Urinary bladder (tissue), 4 donors: ENCODE data around the gene MAN2A1. TPM values are rescaled to one million over a fixed set of nuclear protein-coding genes. Genes with fewer than 3 reads are reported as not detected.

ENCODE experiments used
- DNase-seq: peaks from one replicate; pipeline ENCODE4 v3.0.0-alpha.2; 2015; ENCODE audit errors: extremely low spot score
- H3K27ac ChIP-seq: one replicate; pipeline ENCODE4 v1.5.1; 2013; ENCODE audit warnings: low read depth, mild to moderate bottlenecking, moderate library complexity
- H3K36me3 ChIP-seq: one replicate; pipeline ENCODE4 v1.6.1; 2013; ENCODE audit warnings: mild to moderate bottlenecking, moderate library complexity; ENCODE audit not compliant: insufficient read depth
- H3K4me1 ChIP-seq: one replicate; pipeline ENCODE4 v1.6.1; 2013; ENCODE audit warnings: mild to moderate bottlenecking, moderate library complexity; ENCODE audit not compliant: insufficient read depth
- H3K4me3 ChIP-seq: one replicate; pipeline ENCODE4 v1.5.1; 2013; ENCODE audit warnings: low read depth, low read length
- WGBS: extraction: QIAGEN DNeasy Blood & Tissue Kit; methylation state at CpG from one replicate; pipeline ENCODE4 v1.1.7; 2013; 5-methylcytosine and 5-hydroxymethylcytosine counted together
- polyA plus RNA-seq: library from polyadenylated mRNA; stranded (reverse); fragments of 200-250 nt; gene quantifications from one replicate; pipeline ENCODE4 v1.2.3, GENCODE V29; 2013
- total RNA-seq: library from RNA; depleted of rRNA; stranded (reverse); fragments of >200 nt; gene quantifications from one replicate; pipeline ENCODE4 v1.2.3, GENCODE V29; 2014
- donor health status: healthy with polysubstance abuse.
- donor health status: healthy.

MAN2A1 gene
- total and polyA plus RNA-seq, 2 donors: 22.5 to 125 TPM

- DNase-seq: no peak
- H3K36me3 ChIP-seq: no peaks in the 10 kb centered on the region
- no peak overlapping the region for H3K27ac ChIP-seq
- WGBS: 93% methylated on average over 2 of the region's 2 CpGs
- H3K4me1 ChIP-seq: no peaks in the 10 kb centered on the region
- no peak overlapping the region for H3K4me3 ChIP-seq
These were observed 35.4 kb downstream of the MAN2A1 start for GRCh38 chr5:109725135-109725534.

GRCh38 chr5:109739741-109740728 lies 50.3 kb downstream of the MAN2A1 start:
- DNase-seq: no peak
- Histone ChIP-seq H3K27ac (no peak overlapping the region), H3K36me3 (no peaks in the 10 kb centered on the region), H3K4me1 (peaks cover 3% of the 10 kb centered on the region), H3K4me3 (no peak overlapping the region)
- WGBS: 34% methylated on average over 4 of the region's 4 CpGs

DNA sequence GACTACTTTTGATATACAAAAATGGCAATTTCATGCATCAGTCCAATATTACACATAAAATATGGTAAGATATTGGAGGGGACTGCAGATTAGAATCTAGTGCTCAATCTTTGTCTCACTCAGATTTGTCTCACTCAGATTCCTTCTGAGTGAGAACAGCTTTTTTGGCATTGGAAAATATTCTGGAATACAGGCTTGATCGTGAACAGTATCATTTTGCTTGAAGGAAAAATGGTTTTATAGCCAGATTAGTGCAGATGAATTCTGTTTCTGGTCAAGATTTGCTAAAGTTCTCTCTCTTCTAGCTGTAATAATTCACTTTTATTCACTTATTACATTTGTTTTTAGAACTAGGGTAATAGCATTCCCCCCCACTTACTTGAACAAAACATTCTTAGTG lies 51.2 kb downstream of the MAN2A1 start:
- Histone ChIP-seq H3K36me3 (no peaks in the 10 kb centered on the region), H3K27ac (no peak overlapping the region), H3K4me1 (peaks cover 3% of the 10 kb centered on the region), H3K4me3 (no peak overlapping the region)
- 40% methylated on average over 1 of the region's 1 CpG for WGBS
- no peak for DNase-seq

- DNase-seq: no peak
- Histone ChIP-seq H3K27ac (no peak overlapping the region), H3K4me3 (no peak overlapping the region), H3K4me1 (peaks cover 3% of the 10 kb centered on the region), H3K36me3 (no peaks in the 10 kb centered on the region)
- WGBS: 73% methylated on average over 1 of the region's 1 CpG
These were observed 51.7 kb downstream of the MAN2A1 start for GRCh38 chr5:109741390-109741789.

DNA sequence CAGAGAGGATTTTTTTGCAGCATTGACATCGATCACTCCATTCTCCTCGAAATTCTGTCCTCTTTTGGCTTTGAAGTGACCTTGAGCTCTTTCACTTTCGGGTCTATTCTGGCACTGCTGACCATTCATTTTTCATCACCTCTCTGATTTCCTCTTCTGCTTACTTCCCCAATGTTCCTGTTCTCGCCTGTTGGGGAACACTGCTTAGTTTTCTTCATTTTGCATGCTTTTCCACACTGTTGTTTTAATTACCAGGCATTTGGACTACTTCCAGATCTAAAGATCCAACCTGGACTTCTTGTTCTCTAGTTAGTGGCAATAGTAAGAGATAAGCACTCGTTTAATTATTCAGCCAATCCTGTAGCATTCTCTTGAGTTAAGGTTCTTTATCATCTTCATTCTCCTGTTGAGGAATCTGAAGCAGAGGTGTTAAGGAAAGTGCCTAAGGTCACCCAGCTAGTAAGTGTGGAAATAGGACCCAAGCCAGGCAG lies 53.4 kb downstream of the MAN2A1 start:
- DNase-seq: no peak
- WGBS: 84% methylated on average over 5 of the region's 5 CpGs
- Histone ChIP-seq H3K27ac (no peak overlapping the region), H3K36me3 (peaks cover 2% of the 10 kb centered on the region), H3K4me1 (peaks cover 3% of the 10 kb centered on the region), H3K4me3 (no peak overlapping the region)

DNA sequence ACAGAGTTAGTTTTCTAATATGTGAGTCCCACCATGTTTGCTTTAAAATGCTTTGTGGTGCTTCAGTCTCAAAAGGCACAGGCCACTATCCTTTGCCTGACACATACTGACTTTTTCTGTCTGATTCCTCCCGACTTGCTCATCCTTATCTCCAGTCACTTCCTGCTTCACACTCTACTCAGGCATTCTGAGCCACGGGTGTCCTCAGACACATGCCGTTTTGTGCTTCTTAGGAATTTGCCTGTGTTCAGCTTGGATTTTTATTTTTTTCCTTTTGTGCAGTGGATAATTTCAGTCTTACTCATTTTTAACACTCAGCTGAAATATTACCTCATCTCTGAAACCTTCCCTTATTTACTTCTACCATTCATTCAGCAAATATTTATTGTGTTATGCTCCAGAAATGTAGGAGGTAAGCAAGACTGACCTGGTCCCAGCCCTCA lies 54.1 kb downstream of the MAN2A1 start:
- Histone ChIP-seq H3K27ac (no peak overlapping the region), H3K4me3 (no peak overlapping the region), H3K36me3 (peaks cover 2% of the 10 kb centered on the region), H3K4me1 (peaks cover 3% of the 10 kb centered on the region)
- DNase-seq: no peak
- WGBS: 31% methylated on average over 3 of the region's 3 CpGs

GRCh38 chr5:109744261-109744660 lies 54.5 kb downstream of the MAN2A1 start:
- DNase-seq: no peak
- Histone ChIP-seq H3K36me3 (peaks cover 2% of the 10 kb centered on the region), H3K4me3 (no peak overlapping the region), H3K4me1 (peaks cover 3% of the 10 kb centered on the region), H3K27ac (no peak overlapping the region)
- 88% methylated on average over 2 of the region's 2 CpGs for WGBS

GRCh38 chr5:109748546-109748945 lies 58.8 kb downstream of the MAN2A1 start:
- Histone ChIP-seq H3K27ac (no peak overlapping the region), H3K36me3 (peaks cover 2% of the 10 kb centered on the region), H3K4me1 (no peaks in the 10 kb centered on the region), H3K4me3 (no peak overlapping the region)
- no peak for DNase-seq

DNA sequence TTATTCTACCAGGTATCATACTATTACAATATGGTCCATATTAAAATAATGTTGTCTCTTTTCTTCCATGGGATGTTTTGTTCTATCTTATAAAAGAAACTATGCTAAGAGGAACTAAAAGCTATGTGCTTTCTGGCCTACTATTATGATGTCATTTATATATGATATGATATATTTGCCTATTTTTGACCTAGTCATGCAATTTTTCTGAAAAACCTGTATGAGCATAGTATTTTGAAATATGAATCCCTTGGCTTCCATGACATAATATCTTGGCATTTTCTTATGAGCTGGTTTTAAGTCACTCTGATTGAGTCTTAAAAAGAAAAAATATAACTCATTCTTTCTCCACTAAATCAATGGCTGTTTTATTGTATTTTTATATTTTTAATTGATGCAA lies 60.7 kb downstream of the MAN2A1 start:
- DNase-seq: no peak
- Histone ChIP-seq H3K27ac (no peak overlapping the region), H3K36me3 (peaks cover 2% of the 10 kb centered on the region), H3K4me1 (no peaks in the 10 kb centered on the region), H3K4me3 (no peak overlapping the region)

- WGBS: 97% methylated on average over 3 of the region's 3 CpGs
- Histone ChIP-seq H3K36me3 (no peaks in the 10 kb centered on the region), H3K4me1 (no peaks in the 10 kb centered on the region), H3K27ac (no peak overlapping the region), H3K4me3 (no peak overlapping the region)
- no peak for DNase-seq
These were observed 63.6 kb downstream of the MAN2A1 start for GRCh38 chr5:109753279-109753678.

GRCh38 chr5:109754319-109754718 lies 64.6 kb downstream of the MAN2A1 start:
- Histone ChIP-seq H3K27ac (no peak overlapping the region), H3K36me3 (no peaks in the 10 kb centered on the region), H3K4me1 (no peaks in the 10 kb centered on the region), H3K4me3 (no peak overlapping the region)
- DNase-seq: no peak

DNA sequence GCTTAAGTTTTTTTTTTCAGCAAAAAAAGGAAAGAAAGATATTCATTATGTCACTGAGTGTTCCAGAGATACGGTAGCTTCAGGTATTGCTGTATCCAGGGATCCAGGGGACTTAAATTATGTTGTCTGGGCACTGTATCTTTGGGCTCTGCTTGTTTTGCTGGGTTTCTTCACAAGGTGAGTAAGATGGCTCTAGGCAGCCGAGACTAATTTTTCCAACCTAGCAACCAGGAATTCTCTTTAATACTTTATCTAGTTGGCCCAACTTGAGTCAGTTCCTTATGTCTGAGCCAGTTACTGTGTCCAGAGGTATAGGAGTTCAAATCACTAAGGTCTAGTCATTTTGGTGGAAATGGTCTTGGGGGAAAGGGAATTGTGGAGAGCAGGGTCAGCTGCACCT lies 66.0 kb downstream of the MAN2A1 start:
- 48% methylated on average over 2 of the region's 2 CpGs for WGBS
- Histone ChIP-seq H3K27ac (no peak overlapping the region), H3K4me1 (no peaks in the 10 kb centered on the region), H3K4me3 (no peak overlapping the region), H3K36me3 (no peaks in the 10 kb centered on the region)
- DNase-seq: no peak

DNA sequence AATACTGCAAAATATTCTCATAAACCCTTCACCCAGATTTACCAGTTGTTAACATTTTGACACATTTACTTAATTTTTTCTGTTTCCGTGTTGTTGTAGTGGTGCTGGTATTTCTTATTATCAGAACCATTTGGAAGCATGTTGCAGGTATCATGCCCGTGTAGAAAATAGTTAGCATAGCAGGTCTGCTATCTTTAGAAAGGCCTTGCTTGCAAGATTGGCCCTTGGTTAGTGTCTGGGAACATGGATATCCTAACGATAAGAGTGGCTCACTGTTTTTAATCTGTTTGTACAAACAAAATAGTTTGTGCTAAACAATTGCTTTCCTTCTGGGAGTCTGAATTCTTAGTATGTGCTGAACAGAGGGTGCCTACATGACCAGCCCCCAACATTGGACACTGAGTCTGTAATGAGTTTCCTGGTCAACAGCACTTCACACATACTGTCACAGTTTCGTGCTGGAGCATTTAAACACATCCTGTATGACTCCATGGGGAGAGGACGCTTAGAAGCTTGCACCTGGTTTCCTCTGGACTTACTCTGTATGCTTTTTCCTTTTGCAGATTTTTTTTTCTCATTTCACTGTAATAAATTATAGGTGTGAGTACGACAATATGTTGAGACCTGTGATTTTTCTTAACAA lies 66.9 kb downstream of the MAN2A1 start:
- Histone ChIP-seq H3K4me1 (no peaks in the 10 kb centered on the region), H3K4me3 (no peak overlapping the region), H3K27ac (no peak overlapping the region), H3K36me3 (no peaks in the 10 kb centered on the region)
- no peak for DNase-seq
- WGBS: 71% methylated on average over 6 of the region's 6 CpGs

- Histone ChIP-seq H3K4me1 (no peaks in the 10 kb centered on the region), H3K4me3 (no peak overlapping the region), H3K27ac (no peak overlapping the region)
These were observed 67.8 kb downstream of the MAN2A1 start for GRCh38 chr5:109757490-109757889.

More at GRCh38 chr5:109757490-109757889, 67.8 kb downstream of the MAN2A1 start:
- H3K36me3 ChIP-seq: no peaks in the 10 kb centered on the region
- no peak for DNase-seq
